ENCODE data around the gene FSHB.
"Not testable (repeated sequence)": the region's sequence is repeated elsewhere in the genome, so short reads cannot be mapped to it uniquely, and the experiment has no call there.

GRCh38 chr11:30268638-30269037, 37.8 kb downstream of the FSHB start:
- not testable (repeated sequence) for TF ChIP-seq EZH2 (IDR thresholded peaks at IDR 0.05; ENCODE audit: borderline replicate concordance, insufficient read depth, low read length, poor library complexity, severe bottlenecking); POLR2AphosphoS5 (IDR thresholded peaks at IDR 0.05); EP300 (conservative IDR thresholded peaks at IDR 0.05; ENCODE audit: poor library complexity, severe bottlenecking); MXI1 (conservative IDR thresholded peaks at IDR 0.05; ENCODE audit: poor library complexity, severe bottlenecking); SMC3 (conservative IDR thresholded peaks at IDR 0.05; ENCODE audit: poor library complexity); REST (IDR thresholded peaks at IDR 0.05; ENCODE audit: borderline replicate concordance); TAF1 (IDR thresholded peaks at IDR 0.05; ENCODE audit: low read depth); RAD21 (conservative IDR thresholded peaks at IDR 0.05)
- TF ChIP-seq, protein P1, sequence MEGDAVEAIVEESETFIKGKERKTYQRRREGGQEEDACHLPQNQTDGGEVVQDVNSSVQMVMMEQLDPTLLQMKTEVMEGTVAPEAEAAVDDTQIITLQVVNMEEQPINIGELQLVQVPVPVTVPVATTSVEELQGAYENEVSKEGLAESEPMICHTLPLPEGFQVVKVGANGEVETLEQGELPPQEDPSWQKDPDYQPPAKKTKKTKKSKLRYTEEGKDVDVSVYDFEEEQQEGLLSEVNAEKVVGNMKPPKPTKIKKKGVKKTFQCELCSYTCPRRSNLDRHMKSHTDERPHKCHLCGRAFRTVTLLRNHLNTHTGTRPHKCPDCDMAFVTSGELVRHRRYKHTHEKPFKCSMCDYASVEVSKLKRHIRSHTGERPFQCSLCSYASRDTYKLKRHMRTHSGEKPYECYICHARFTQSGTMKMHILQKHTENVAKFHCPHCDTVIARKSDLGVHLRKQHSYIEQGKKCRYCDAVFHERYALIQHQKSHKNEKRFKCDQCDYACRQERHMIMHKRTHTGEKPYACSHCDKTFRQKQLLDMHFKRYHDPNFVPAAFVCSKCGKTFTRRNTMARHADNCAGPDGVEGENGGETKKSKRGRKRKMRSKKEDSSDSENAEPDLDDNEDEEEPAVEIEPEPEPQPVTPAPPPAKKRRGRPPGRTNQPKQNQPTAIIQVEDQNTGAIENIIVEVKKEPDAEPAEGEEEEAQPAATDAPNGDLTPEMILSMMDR (IDR thresholded peaks at IDR 0.05; ENCODE audit: poor library complexity, severe bottlenecking), result not testable (repeated sequence)

Data from neural cell (in vitro differentiated cells).